Lung (tissue), 12 donors: ENCODE measurements around the gene SAMD3. TPM values are rescaled to one million over a fixed set of nuclear protein-coding genes. Genes with fewer than 3 reads are reported as not detected.
"Not testable (repeated sequence)": the region's sequence is repeated elsewhere in the genome, so short reads cannot be mapped to it uniquely, and the experiment has no call there.

ENCODE experiments used
- ATAC-seq: fragments of 200-7000 bp; cut with Tn5 transposase; one replicate; pipeline ENCODE4 v1.9.1; 2020; ENCODE audit warnings: moderate number of reproducible peaks; ENCODE audit not compliant: insufficient read depth, low FRiP score
- DNase-seq, 3 donors: peaks; one replicate each; pipeline ENCODE4 v3.0.0-alpha.2; 2013 to 2017
- H3K27ac ChIP-seq, 2 donors: one replicate each; pipeline ENCODE4 v1.5.1; 2013; ENCODE audit warnings: mild to moderate bottlenecking in 2 of 2, moderate library complexity in 2 of 2, control low read depth in 1 of 2, inconsistent platforms in 1 of 2, low read depth in 1 of 2, low read length in 1 of 2
- H3K27me3 ChIP-seq, 3 donors: one replicate each; pipeline ENCODE4 v1.5.1; 2013; ENCODE audit warnings: low read length in 2 of 3; ENCODE audit not compliant: control insufficient read depth in 3 of 3, insufficient read depth in 3 of 3
- H3K36me3 ChIP-seq, 4 donors: one replicate each; pipeline ENCODE4 v1.5.1; 2013; ENCODE audit warnings: low read length in 4 of 4, mild to moderate bottlenecking in 1 of 4, moderate library complexity in 1 of 4; ENCODE audit not compliant: control insufficient read depth in 4 of 4, insufficient read depth in 4 of 4
- H3K4me1 ChIP-seq, 5 donors: one replicate each; pipeline ENCODE4 v1.5.1; 2013; ENCODE audit warnings: low read length in 5 of 5, mild to moderate bottlenecking in 2 of 5, moderate library complexity in 1 of 5; ENCODE audit not compliant: control insufficient read depth in 5 of 5, insufficient read depth in 5 of 5
- H3K4me3 ChIP-seq: one replicate; pipeline ENCODE4 v1.5.1; 2013; ENCODE audit warnings: mild to moderate bottlenecking, control low read depth, moderate library complexity
- H3K9ac ChIP-seq, 2 donors: one replicate each; pipeline ENCODE4 v1.5.1; 2013; ENCODE audit warnings: low read length in 2 of 2, control low read depth in 1 of 2; ENCODE audit not compliant: insufficient read depth in 1 of 2
- H3K9me3 ChIP-seq, 4 donors: one replicate each; pipeline ENCODE4 v1.5.1; 2013; ENCODE audit warnings: low read length in 3 of 4, mild to moderate bottlenecking in 1 of 4, moderate library complexity in 1 of 4; ENCODE audit not compliant: control insufficient read depth in 4 of 4, insufficient read depth in 3 of 4
- CTCF ChIP-seq: IDR thresholded peaks from 2 replicates; pipeline ENCODE4 v1.5.1; 2012; ENCODE audit warnings: mild to moderate bottlenecking; ENCODE audit errors: control extremely low read depth, extremely low read depth
- WGBS, 2 donors: extraction: QIAGEN DNeasy Blood & Tissue Kit; methylation state at CpG; one replicate each; pipeline ENCODE4 v1.1.7; 2013; 5-methylcytosine and 5-hydroxymethylcytosine counted together
- polyA plus RNA-seq, 2 donors: library from polyadenylated mRNA; stranded (reverse); fragments of 200-250 nt; gene quantifications; one replicate each; pipeline ENCODE4 v1.2.1, GENCODE V29; 2013
- total RNA-seq, 2 donors: library from RNA; depleted of rRNA in 1 of 2; stranded (reverse); fragments of >200 nt in 1 of 2; gene quantifications; one replicate each; pipeline ENCODE4 v1.2.1, GENCODE V29; 2014 to 2021
- donor health status: control.
- donor health status: control.
- donor health status: Bipolar disorder and iron deficiency.
- donor health status: healthy.
- donor health status: DM: yes; HTN: yes; CAD: no.

SAMD3 gene
- total and polyA plus RNA-seq, 4 donors, result 0.71 to 5.9 (median 2.0) TPM

- DNase-seq (no peak), ATAC-seq (peak; percentile 53)
- no peak for TF ChIP-seq CTCF
- Histone ChIP-seq H3K36me3 (no peaks in the 10 kb centered on the region), H3K4me1 (no peaks in the 10 kb centered on the region), H3K27me3 (no peaks in the 10 kb centered on the region), H3K27ac (no peak overlapping the region), H3K9me3 (peaks cover 0 to 4% (median 0%) of the 10 kb centered on the region in 4 donors), H3K9ac (no peak overlapping the region), H3K4me3 (no peak overlapping the region)
- 80 to 88% methylated on average over 1 of the region's 1 CpG for WGBS, 2 donors
These were observed 44.1 kb downstream of the SAMD3 start for GRCh38 chr6:130178692-130179091.

GRCh38 chr6:130176378-130176777, 46.4 kb downstream of the SAMD3 start:
- TF ChIP-seq CTCF, result no peak
- no peak overlapping the region for H3K4me3 ChIP-seq

DNA sequence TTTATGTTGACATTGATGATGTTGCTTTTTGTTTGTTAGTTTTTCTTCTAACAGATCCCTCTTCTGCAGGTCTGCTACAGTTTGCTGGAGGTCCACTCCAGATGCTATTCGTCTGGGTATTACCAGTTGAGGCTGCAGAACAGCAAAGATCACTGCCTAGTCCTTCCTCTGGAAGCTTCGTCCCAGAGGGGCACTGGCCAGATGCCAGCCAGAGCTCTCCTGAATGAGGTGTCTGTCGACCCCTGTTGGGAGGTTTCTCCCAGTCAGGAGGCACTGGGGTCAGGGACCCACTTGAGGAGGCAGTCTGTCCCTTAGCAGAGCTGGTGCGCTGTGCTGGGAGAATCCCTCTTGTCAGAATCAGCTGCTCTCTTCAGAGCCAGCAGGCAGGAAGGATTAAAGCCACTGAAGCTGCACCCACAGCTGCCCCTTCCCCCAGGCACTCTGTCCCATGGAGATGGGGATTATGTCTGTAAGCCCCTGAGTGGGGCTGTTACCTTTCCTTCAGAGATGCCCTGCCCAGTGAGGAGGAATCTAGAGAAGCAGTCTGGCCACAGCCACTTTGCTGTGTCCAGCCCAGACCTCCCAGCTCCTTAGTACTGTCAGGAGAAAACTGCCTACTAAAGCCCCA, 49.3 kb downstream of the SAMD3 start:
- not testable (repeated sequence) for ATAC-seq, H3K9ac ChIP-seq, H3K27me3 ChIP-seq, H3K36me3 ChIP-seq, DNase-seq, H3K4me3 ChIP-seq, H3K4me1 ChIP-seq, H3K9me3 ChIP-seq, H3K27ac ChIP-seq
- WGBS, 2 donors, result 71 to 91% methylated on average over 4 of the region's 4 CpGs

More at GRCh38 chr6:130176378-130176777, 46.4 kb downstream of the SAMD3 start:
- no peak overlapping the region for H3K27ac ChIP-seq
- no peak for ATAC-seq
- no peaks in the 10 kb centered on the region for H3K4me1 ChIP-seq
- H3K9ac ChIP-seq, result no peak overlapping the region
- no peak for DNase-seq
- 86 to 87% methylated on average over 1 of the region's 1 CpG for WGBS, 2 donors
- H3K36me3 ChIP-seq, result no peaks in the 10 kb centered on the region
- peaks cover 0 to 6% (median 0%) of the 10 kb centered on the region in 4 donors for H3K9me3 ChIP-seq
- H3K27me3 ChIP-seq, result no peaks in the 10 kb centered on the region

- H3K36me3 ChIP-seq, H3K9me3 ChIP-seq, DNase-seq, H3K4me3 ChIP-seq, ATAC-seq, H3K27me3 ChIP-seq, H3K9ac ChIP-seq, H3K27ac ChIP-seq, H3K4me1 ChIP-seq: not testable (repeated sequence)
- 86 to 88% methylated on average over 4 of the region's 4 CpGs for WGBS, 2 donors
These were observed 52.6 kb downstream of the SAMD3 start for GRCh38 chr6:130170160-130170559.
